Measurements from ENCODE around the gene GPER1. TPM values are rescaled to one million over a fixed set of nuclear protein-coding genes. Genes with fewer than 3 reads are reported as not detected.

The GPER1 gene
- total and polyA plus RNA-seq, 8 donors: 5.1 to 11.6 (median 6.2) TPM

DNA sequence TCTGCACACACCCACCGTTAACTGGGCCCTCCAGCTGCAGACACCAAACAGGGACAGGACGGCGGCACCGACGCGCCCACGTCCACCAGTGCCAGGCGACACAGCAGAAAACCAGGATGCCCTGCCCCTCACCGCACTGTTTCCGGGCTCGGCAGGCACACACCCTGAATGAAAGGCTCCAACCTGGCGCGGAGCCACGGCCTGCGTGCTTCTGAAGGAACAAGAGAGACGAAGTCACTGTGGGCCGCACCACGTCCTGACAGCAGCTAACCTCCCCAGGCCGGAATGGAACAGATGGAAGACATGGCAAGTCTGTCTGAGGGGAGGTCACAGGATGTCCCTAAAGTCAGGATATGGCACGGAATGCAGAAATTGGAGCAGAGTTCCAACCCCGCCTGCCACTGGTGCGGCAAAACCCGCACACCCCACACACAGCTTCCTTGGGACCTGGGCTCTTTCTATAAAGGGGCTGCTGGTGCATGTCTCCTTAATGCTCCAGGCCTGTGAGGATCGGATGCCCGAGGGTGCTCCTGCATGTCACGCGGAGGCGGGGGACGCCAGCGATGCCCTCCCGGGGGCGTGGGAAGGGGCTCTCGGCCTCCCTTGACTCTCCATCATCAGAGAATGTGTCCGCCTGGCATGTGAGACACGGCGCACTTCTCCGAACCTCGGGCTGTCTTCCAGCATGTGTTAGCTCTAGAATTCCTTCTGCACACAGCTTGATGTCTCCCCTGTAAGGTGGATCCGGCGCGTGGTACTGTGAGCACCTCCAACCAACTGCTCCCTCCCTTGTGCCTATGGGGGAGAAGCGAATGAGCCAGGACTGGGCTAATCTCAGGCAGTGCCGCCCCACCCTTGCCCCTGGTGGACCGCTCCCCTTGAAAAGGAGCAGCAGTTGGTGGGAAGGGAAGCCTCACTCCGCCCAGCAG lies 3.9 kb upstream of the GPER1 start:
- Histone ChIP-seq H3K27me3 (no peaks in the 10 kb centered on the region), H3K4me1 (peaks cover 14 to 36% of the 10 kb centered on the region in 2 donors), H3K9me3 (no peaks in the 10 kb centered on the region), H3K4me3 (no peak overlapping the region), H3K27ac (peak overlapping the region in 1 of 2 donors; percentile 28), H3K36me3 (no peaks in the 10 kb centered on the region)
- no peak for DNase-seq
- TF ChIP-seq, protein P1, sequence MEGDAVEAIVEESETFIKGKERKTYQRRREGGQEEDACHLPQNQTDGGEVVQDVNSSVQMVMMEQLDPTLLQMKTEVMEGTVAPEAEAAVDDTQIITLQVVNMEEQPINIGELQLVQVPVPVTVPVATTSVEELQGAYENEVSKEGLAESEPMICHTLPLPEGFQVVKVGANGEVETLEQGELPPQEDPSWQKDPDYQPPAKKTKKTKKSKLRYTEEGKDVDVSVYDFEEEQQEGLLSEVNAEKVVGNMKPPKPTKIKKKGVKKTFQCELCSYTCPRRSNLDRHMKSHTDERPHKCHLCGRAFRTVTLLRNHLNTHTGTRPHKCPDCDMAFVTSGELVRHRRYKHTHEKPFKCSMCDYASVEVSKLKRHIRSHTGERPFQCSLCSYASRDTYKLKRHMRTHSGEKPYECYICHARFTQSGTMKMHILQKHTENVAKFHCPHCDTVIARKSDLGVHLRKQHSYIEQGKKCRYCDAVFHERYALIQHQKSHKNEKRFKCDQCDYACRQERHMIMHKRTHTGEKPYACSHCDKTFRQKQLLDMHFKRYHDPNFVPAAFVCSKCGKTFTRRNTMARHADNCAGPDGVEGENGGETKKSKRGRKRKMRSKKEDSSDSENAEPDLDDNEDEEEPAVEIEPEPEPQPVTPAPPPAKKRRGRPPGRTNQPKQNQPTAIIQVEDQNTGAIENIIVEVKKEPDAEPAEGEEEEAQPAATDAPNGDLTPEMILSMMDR (IDR thresholded peaks at IDR 0.05): no peak
- ATAC-seq: no peak
- intact Hi-C loops (cut with DNase I): loop anchor here in 1 of 2 donors (10.0 kb wide), 1 partner anchor 91 kb away; no protein-coding TSS in a partner anchor

DNA sequence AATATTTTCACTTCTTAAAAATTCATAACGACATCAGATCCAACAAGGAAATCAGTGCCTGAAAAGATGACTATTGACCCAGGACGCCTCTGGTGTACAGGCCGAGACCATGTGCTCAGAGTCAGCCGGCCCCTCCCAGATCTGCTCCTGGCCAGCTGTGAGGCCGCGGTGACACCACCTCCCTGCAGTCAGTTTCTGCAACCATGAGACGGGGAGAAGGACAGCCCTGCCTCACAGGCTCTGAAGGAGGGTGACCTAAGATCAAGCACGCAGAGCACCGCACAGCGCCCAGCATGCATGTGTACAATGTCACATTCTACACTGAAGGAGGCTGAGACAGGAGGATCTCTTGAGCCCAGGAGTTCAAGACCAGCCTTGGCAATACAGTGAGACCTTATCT lies 2.6 kb upstream of the GPER1 start:
- Histone ChIP-seq H3K36me3 (no peaks in the 10 kb centered on the region), H3K9me3 (no peaks in the 10 kb centered on the region), H3K27me3 (no peaks in the 10 kb centered on the region), H3K4me1 (peaks cover 14 to 44% of the 10 kb centered on the region in 2 donors), H3K4me3 (no peak overlapping the region), H3K27ac (no peak overlapping the region)
- DNase-seq (no peak), ATAC-seq (no peak)
- intact Hi-C loops (cut with DNase I): loop anchor here in 1 of 2 donors (10.0 kb wide), 1 partner anchor 90 kb away; no protein-coding TSS in a partner anchor
- TF ChIP-seq, protein P1 (IDR thresholded peaks at IDR 0.05): no peak

DNA sequence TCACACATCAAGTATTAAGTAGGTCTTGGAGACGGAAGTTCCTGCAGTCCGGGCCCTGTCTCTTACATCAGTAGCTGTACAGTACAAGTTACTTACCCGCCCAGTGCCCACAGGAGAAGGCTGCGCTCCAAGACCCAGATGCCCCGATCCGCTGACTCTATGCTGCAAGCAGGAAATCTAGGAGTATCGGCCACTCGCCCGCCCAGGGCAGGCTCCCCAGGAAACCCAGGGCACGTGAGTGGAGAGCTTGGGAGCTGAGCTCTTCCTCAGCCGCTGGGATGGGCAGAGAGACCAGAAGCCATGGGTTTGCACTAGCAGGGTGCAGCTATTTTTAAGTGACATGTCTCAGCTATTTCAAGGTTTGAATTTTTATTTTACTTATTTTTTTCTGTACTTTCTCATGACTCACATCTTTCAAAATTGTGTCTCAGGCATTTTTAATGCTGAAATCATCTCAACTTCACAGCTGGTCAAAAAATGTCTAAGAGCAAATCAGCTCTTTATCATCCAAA lies 1.9 kb upstream of the GPER1 start:
- H3K36me3 ChIP-seq: no peaks in the 10 kb centered on the region
- intact Hi-C loops (cut with DNase I): loop anchor here in 1 of 2 donors (10.0 kb wide), 1 partner anchor 89 kb away; no protein-coding TSS in a partner anchor
- peaks cover 14 to 50% of the 10 kb centered on the region in 2 donors for H3K4me1 ChIP-seq
- no peaks in the 10 kb centered on the region for H3K9me3 ChIP-seq
- TF ChIP-seq, protein P1 (IDR thresholded peaks at IDR 0.05): no peak
- peak overlapping the region; percentile 34 to 65 for H3K27ac ChIP-seq
- no peaks in the 10 kb centered on the region for H3K27me3 ChIP-seq
- ATAC-seq: no peak
- no peak overlapping the region for H3K4me3 ChIP-seq
- no peak for DNase-seq

DNA sequence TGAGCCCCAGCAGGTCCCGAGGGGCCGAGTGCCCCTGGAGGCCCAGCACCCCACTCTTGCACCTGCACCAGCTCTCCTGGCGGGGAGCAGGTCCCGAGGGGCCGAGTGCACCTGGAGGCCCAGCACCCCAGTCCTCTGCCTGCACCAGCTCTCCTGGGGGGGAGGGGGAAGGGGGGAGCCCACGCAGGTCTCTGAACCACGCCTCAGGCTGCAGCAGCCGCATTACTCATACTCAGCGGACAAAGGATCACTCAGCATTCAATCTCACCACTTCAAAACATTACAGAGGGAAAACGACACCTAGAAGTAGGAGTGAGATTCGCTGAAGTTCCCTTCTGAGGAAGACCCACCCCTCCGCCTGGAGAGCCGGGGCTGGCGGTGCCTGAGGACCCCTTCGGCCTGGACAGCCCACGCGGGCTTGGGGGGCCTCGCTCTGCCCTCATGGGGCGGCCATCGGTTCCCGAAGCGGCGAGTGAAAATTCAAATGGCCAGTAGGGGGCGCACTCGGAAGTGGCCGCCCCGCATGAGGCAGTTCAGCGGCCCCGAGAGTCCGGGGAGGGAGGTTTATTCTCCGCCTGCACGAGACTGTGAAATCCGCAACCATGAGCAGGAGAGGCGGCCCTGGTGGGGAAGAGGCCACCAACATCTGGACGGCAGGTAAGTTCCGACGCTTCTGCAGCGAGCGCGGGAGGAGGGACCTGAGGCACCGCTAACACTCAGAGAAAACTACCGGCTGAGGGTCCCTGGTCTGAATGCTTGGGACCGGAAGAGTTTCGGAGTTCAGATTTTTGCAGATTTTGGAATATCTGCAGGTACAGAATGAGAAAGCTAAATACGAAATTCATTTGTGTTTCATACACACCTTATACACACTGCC lies 1.1 kb upstream of the GPER1 start:
- ATAC-seq (peak; percentile 89), DNase-seq (peak; percentile 53 to 90 (median 64))
- H3K36me3 ChIP-seq: peaks cover 0 to 6% of the 10 kb centered on the region in 2 donors
- peaks cover 14 to 59% of the 10 kb centered on the region in 2 donors for H3K4me1 ChIP-seq
- H3K4me3 ChIP-seq: peak overlapping the region; percentile 23 to 41
- intact Hi-C loops (cut with DNase I): loop anchor here in 1 of 2 donors (10.0 kb wide), 1 partner anchor 88 kb away; no protein-coding TSS in a partner anchor
- peak overlapping the region; percentile 34 to 65 for H3K27ac ChIP-seq
- TF ChIP-seq, protein P1 (IDR thresholded peaks at IDR 0.05): peak; percentile 76 to 92
- H3K9me3 ChIP-seq: no peaks in the 10 kb centered on the region
- H3K27me3 ChIP-seq: no peaks in the 10 kb centered on the region

Measured in left lung (tissue), 10 donors.